GM18861 (cell line): ENCODE results near the gene SOCS6.
"Not testable (repeated sequence)": the region's sequence is repeated elsewhere in the genome, so short reads cannot be mapped to it uniquely, and the experiment has no call there.

Source experiments
- ATAC-seq: cut with Tn5 transposase; IDR thresholded peaks from one replicate; pipeline ENCODE4 v1.9.1; 2021; ENCODE audit not compliant: unreplicated experiment

Gene SOCS6

GRCh38 chr18:70288851-70289328 is at the start of gene SOCS6:
TSS of gene SOCS6 (plus strand) at chr18:70289045. CDS start at chr18:70324669, 35,624 bp downstream.
- peak; percentile 56 for ATAC-seq

GRCh38 chr18:70243131-70243929 is 45.5 kb upstream of the SOCS6 start:
- no peak for ATAC-seq

GRCh38 chr18:70246061-70246466 is 42.8 kb upstream of the SOCS6 start:
- no peak for ATAC-seq

DNA sequence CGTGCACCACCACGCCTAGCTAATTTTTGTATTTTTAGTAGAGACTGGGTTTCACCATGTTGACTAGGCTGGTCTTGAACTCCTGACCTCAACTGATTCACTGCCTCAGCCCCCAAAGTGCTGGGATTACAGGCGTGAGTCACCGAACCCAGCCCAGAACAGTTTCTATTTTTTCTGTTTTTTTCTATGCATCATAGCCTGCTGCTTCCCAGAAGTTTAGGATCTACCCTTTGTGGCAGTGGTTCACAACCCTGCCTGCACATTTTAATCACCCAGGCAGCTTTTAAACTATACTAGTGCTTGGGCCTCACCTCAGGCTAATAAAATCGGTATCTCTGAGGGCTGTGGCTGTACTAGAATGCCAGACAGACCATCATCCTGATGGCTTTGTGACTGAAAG is 39.7 kb upstream of the SOCS6 start:
- ATAC-seq: no peak

GRCh38 chr18:70249861-70250260 is 39.0 kb upstream of the SOCS6 start:
- ATAC-seq: not testable (repeated sequence)

DNA sequence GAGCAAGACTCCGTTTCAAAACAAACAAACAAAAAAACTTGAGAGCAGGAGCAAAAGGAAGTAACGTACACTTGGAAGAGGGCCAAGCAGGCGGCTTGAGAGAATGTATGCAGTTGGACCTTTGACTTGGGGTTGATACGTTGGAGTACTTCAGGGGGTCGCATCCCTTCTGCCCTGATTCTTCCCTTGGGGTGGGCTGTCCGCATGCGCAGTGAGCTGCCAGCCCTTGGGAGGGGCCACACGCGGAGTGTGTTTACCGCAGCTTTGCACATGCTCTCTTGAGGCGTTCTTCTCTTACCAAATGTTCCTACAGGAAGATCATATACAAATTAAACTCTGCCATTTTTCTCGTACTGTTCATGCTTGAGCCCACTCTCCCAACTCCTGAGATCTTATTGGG is 38.1 kb upstream of the SOCS6 start:
- ATAC-seq: no peak

DNA sequence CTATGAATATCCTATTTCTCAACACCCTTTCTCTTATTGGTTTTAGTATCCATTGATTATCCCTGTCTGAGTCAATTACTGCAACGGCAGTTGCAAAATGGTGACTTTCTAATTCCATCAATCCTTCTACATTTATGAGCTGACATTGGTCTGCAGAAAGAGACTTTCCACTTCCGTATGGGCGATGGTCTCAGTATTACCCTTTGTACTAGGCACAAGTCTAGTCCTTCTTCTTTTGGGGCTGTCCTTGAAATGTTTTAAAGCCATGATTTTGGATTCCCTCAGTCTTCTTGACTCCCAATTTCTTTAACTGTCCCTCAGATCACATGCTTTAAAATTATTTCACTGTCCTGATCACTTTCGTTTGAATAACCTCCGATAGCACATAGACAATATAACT is 32.7 kb upstream of the SOCS6 start:
- no peak for ATAC-seq

GRCh38 chr18:70256994-70257393 is 31.9 kb upstream of the SOCS6 start:
- ATAC-seq: no peak

GRCh38 chr18:70258243-70258642 is 30.6 kb upstream of the SOCS6 start:
- no peak for ATAC-seq

- ATAC-seq: no peak
These were observed 28.2 kb upstream of the SOCS6 start for GRCh38 chr18:70260683-70261082.

DNA sequence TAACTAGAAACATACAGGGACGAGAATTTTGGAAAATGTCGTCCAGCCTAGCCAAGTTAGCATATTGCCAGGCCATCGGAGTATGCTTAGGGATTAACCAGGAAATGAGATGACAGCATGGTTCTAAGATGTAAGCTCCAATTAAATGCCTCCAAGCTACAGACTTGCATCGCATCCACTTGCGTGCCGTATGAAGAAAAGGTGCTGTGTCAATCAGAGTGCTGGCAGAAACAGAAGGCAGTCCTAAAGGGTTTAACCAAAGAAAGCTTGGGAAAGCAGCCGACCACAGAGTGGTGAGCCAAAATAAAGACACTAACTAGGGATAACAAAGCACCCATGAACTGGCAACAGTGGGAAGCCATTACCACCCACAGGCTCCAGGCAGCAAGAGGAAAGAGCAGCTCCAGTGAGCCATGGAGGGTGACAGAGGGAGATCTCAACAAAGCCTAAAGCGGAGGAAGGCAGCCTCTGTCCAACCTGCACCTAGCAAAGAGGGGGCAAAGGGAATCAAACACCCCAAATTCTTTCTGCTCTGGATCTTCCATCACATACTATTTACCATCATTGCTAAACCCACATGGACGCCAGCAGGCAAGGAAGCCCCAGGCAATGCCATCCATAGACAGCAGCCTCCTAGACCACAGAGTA is 27.6 kb upstream of the SOCS6 start:
- no peak for ATAC-seq

DNA sequence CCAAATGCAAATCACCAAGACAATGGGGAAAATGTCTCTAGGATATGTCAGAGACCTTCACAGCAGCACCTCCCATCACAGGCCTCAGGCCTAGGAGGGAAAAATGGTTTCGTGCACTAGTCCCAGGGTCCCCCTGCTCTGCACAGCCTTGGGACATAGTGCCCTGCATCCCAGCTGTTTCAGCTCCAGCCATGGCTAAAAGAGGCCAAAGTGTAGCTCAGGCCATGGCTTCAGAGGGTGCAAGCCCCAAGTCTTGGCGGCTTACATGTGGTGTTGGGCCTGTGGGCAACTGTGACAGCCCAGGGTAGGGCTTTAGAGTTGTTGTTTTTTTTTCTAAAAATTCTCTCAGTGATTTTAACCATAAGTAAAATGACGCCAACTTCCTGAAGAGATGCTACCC is 25.5 kb upstream of the SOCS6 start:
- no peak for ATAC-seq

GRCh38 chr18:70271742-70272141 is 17.1 kb upstream of the SOCS6 start:
- ATAC-seq: no peak

- no peak for ATAC-seq
These were observed 15.8 kb upstream of the SOCS6 start for GRCh38 chr18:70273021-70273420.

- no peak for ATAC-seq
These were observed 12.2 kb upstream of the SOCS6 start for GRCh38 chr18:70276416-70277191.

DNA sequence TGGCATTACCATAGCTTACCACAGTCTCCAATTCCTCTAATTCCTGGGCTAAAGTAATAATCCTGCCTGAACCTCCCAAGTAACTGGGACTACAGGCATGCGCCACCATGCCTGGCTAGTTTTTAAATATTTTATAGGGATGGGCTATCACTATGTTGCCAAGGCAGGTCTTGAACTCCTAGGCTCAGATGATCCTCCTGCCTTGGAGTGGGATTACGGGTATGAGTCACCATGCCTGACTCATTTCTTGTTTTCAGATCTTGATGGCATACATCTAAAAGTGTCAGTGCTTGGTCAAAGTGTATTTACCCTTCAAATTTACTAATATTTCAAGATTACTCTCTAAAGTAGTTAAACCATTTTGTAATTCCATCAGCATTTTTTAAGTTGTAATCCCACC is 9.4 kb upstream of the SOCS6 start:
- ATAC-seq: no peak

- no peak for ATAC-seq
These were observed 8.6 kb upstream of the SOCS6 start for GRCh38 chr18:70280007-70280925.

GRCh38 chr18:70284976-70285620 is 3.7 kb upstream of the SOCS6 start:
- ATAC-seq: no peak

DNA sequence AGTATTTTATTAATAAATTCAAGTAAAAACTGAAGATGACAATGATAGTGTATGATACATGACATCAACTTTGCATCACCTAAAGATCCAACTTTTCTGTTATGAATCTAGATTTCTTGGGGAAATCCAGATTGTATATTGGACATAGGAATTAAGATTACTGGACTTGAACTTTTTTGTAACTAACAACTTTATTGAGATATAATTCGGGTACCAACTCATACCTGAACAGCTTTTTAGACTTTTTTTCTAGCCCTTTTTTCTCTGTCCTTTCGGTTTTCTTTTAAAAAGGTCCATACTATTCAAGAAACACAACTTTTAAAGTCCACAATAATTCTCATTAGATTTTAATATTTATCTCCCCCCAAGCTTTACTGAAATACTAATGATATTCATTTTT is 1.1 kb upstream of the SOCS6 start:
- no peak for ATAC-seq
